HG03060 (cell line): ENCODE results near the gene SCT.

Experiments
- ATAC-seq: cut with Tn5 transposase; IDR thresholded peaks from one replicate; pipeline ENCODE4 v1.9.1; 2021; ENCODE audit warnings: low read depth, moderate number of reproducible peaks; ENCODE audit not compliant: unreplicated experiment

The SCT gene

GRCh38 chr11:592501-592900 is 34.5 kb downstream of the SCT start:
- no peak for ATAC-seq

- no peak for ATAC-seq
Measured at GRCh38 chr11:590997-591396, 36.0 kb downstream of the SCT start.

- ATAC-seq: no peak
Measured at GRCh38 chr11:589798-590197, 37.2 kb downstream of the SCT start.

- no peak for ATAC-seq
Measured at GRCh38 chr11:587978-588380, 39.0 kb downstream of the SCT start.

GRCh38 chr11:587546-587945 is 39.4 kb downstream of the SCT start:
- no peak for ATAC-seq

GRCh38 chr11:586376-587316 is 40.3 kb downstream of the SCT start:
- ATAC-seq: no peak

GRCh38 chr11:584287-584686 is 42.7 kb downstream of the SCT start:
- no peak for ATAC-seq

GRCh38 chr11:581752-582151 is 45.2 kb downstream of the SCT start:
- ATAC-seq: no peak

- ATAC-seq: no peak
Measured at GRCh38 chr11:581342-581741, 45.6 kb downstream of the SCT start.

GRCh38 chr11:579830-580601 is 47.0 kb downstream of the SCT start:
- ATAC-seq: no peak

GRCh38 chr11:578276-579035 is 48.5 kb downstream of the SCT start:
- ATAC-seq: no peak

- ATAC-seq: no peak
Measured at GRCh38 chr11:577611-577894, 49.4 kb downstream of the SCT start.

- no peak for ATAC-seq
Measured at GRCh38 chr11:576811-577610, 50.0 kb downstream of the SCT start.
